ENCODE results near the gene LRRC57.

Gene LRRC57

GRCh38 chr15:42508263-42508690 is 40.3 kb downstream of the LRRC57 start:
- no peak for TF ChIP-seq CTCF (IDR thresholded peaks at IDR 0.05; ENCODE audit: insufficient read depth, low read length, missing control alignments)
- ChIA-PET POLR2A (no interaction called here), CTCF (no interaction called here)
- no peak overlapping the region for H3K4me3 ChIP-seq (ENCODE audit: low read depth, low read length)
- no peak for DNase-seq (ENCODE audit: low read depth, low spot score)

- H3K4me3 ChIP-seq (ENCODE audit: low read depth, low read length), result no peak overlapping the region
- POLR2A ChIA-PET, result no interaction called here
- CTCF ChIA-PET, result no interaction called here
- DNase-seq (ENCODE audit: low read depth, low spot score), result no peak
- TF ChIP-seq CTCF (IDR thresholded peaks at IDR 0.05; ENCODE audit: insufficient read depth, low read length, missing control alignments), result no peak
These were observed 41.1 kb downstream of the LRRC57 start for GRCh38 chr15:42507514-42507913.

DNA sequence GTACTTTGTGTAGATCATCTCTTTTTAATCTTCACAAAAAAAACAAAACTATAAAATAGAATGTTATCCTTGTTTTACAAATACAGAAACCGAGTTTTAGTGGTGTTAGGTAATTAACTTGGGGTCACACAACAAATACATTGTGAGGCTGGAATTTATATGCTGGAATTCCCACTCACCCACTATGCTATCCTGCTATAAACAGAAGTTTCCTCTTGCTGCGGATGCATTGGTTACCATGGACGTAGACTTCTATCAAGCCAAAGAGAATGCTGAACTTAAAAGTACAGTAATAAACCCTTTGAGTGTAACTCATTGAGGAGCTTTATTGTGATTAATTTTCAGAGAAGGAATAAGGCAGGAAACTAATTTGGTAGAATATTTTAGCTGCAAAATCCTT is 44.0 kb downstream of the LRRC57 start:
- ChIA-PET POLR2A (interaction anchor here (0.9 kb wide), 1 partner anchor 10 kb away, joined by 4 read pairs; the partner anchor contains the start of gene SNAP23), CTCF (no interaction called here)
- TF ChIP-seq CTCF (IDR thresholded peaks at IDR 0.05; ENCODE audit: insufficient read depth, low read length, missing control alignments), result no peak

DNA sequence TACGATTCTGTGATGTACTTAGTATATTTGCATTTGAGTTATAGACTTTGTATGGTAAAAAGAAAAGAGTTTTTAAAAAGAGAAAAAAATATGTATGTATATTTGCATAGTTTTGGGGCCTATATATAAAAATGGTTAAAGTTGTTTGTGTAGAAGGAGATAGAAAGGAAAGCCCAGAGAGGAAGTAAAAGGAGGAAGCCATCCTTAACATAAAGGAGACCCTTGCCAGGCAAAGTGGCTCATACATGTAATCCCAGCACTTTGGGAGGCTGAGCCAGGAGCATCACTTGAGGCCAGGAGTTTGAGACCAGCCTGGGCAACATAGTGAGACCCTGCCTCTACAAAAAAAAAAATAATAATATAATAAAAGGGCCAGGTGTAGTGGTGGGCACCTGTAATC is 44.8 kb downstream of the LRRC57 start:
- ChIA-PET CTCF (no interaction called here), POLR2A (no interaction called here)
- no peak for DNase-seq (ENCODE audit: low read depth, low spot score)
- TF ChIP-seq CTCF (IDR thresholded peaks at IDR 0.05; ENCODE audit: insufficient read depth, low read length, missing control alignments), result no peak
- no peak overlapping the region for H3K4me3 ChIP-seq (ENCODE audit: low read depth, low read length)

More for the DNA sequence above, 44.0 kb downstream of the LRRC57 start:
- DNase-seq (ENCODE audit: low read depth, low spot score), result no peak
- H3K4me3 ChIP-seq (ENCODE audit: low read depth, low read length), result no peak overlapping the region

GRCh38 chr15:42502477-42502876 is 46.1 kb downstream of the LRRC57 start:
- TF ChIP-seq CTCF (IDR thresholded peaks at IDR 0.05; ENCODE audit: insufficient read depth, low read length, missing control alignments), result no peak
- no peak overlapping the region for H3K4me3 ChIP-seq (ENCODE audit: low read depth, low read length)
- ChIA-PET CTCF (no interaction called here), POLR2A (no interaction called here)
- no peak for DNase-seq (ENCODE audit: low read depth, low spot score)

- no peak overlapping the region for H3K4me3 ChIP-seq (ENCODE audit: low read depth, low read length)
- no peak for TF ChIP-seq CTCF (IDR thresholded peaks at IDR 0.05; ENCODE audit: insufficient read depth, low read length, missing control alignments)
- no peak for DNase-seq (ENCODE audit: low read depth, low spot score)
- CTCF ChIA-PET, result interaction anchor here (1.2 to 1.8 kb wide), 2 partner anchors 10 to 151 kb away, joined by 3 to 6 read pairs; no protein-coding TSS in a partner anchor
- POLR2A ChIA-PET, result no interaction called here
These were observed 48.6 kb downstream of the LRRC57 start for GRCh38 chr15:42499858-42500609.
